MM.1S (cell line): ENCODE results near the gene UBIAD1.
"Not testable (repeated sequence)": the region's sequence is repeated elsewhere in the genome, so short reads cannot be mapped to it uniquely, and the experiment has no call there.

Source experiments
- DNase-seq: peaks from one replicate; pipeline ENCODE4 v3.0.0-alpha.2; 2015
- H2AFZ ChIP-seq: fragments of 300-600 bp; sonication (generic); 2 replicates; pipeline ENCODE4 v1.6.0; 2016; ENCODE audit warnings: antibody characterized with exemption, low read length
- H3F3A ChIP-seq: fragments of 300-600 bp; sonication (generic); 2 replicates; pipeline ENCODE4 v1.6.1; 2016; ENCODE audit warnings: mild to moderate bottlenecking, antibody characterized with exemption, low read length, moderate library complexity, mixed read lengths; ENCODE audit not compliant: insufficient read depth
- H3K27ac ChIP-seq: fragments of 300-600 bp; sonication (generic); 2 replicates; pipeline ENCODE4 v1.5.1; 2016; ENCODE audit warnings: mild to moderate bottlenecking, low read length
- H3K27me3 ChIP-seq: fragments of 300-600 bp; sonication (generic); replicated peaks from 2 replicates; pipeline ENCODE4 v1.6.0; 2016; ENCODE audit warnings: low read length; ENCODE audit not compliant: insufficient read depth
- H3K36me3 ChIP-seq: fragments of 300-600 bp; sonication (generic); replicated peaks from 2 replicates; pipeline ENCODE4 v1.6.1; 2016; ENCODE audit warnings: mild to moderate bottlenecking, low read length, mixed read lengths; ENCODE audit not compliant: insufficient read depth
- H3K4me1 ChIP-seq: fragments of 300-600 bp; sonication (generic); 2 replicates; pipeline ENCODE4 v1.6.1; 2016; ENCODE audit warnings: low read length, mixed read lengths
- H3K4me2 ChIP-seq: fragments of 300-600 bp; sonication (generic); 2 replicates; pipeline ENCODE4 v1.6.0; 2016; ENCODE audit warnings: low read depth, low read length
- H3K4me3 ChIP-seq: fragments of 300-600 bp; sonication (generic); 2 replicates; pipeline ENCODE4 v1.5.1; 2016; ENCODE audit warnings: low read length, mixed read lengths
- H3K79me2 ChIP-seq: fragments of 300-600 bp; sonication (generic); 2 replicates; pipeline ENCODE4 v1.6.1; 2016; ENCODE audit warnings: mixed run types, low read length, mixed read lengths
- H3K9ac ChIP-seq: fragments of 300-600 bp; sonication (generic); 2 replicates; pipeline ENCODE4 v1.6.1; 2016; ENCODE audit warnings: low read length, mixed read lengths
- H3K9me2 ChIP-seq: fragments of 300-600 bp; sonication (generic); replicated peaks from 2 replicates; pipeline ENCODE4 v1.6.1; 2016; ENCODE audit warnings: mild to moderate bottlenecking, low read length, mixed read lengths; ENCODE audit not compliant: insufficient read depth
- H3K9me3 ChIP-seq: fragments of 300-600 bp; sonication (generic); replicated peaks from 2 replicates; pipeline ENCODE4 v1.6.1; 2016; ENCODE audit warnings: mild to moderate bottlenecking, low read length, mixed read lengths; ENCODE audit not compliant: insufficient read depth
- H4K20me1 ChIP-seq: fragments of 300-600 bp; sonication (generic); 2 replicates; pipeline ENCODE4 v1.6.1; 2016; ENCODE audit warnings: mild to moderate bottlenecking, low read length, moderate library complexity, mixed read lengths; ENCODE audit not compliant: insufficient read depth
- CTCF ChIP-seq: fragments of 300-600 bp; sonication (generic); IDR thresholded peaks from 2 replicates; pipeline ENCODE4 v1.5.1; 2016; ENCODE audit warnings: antibody characterized with exemption, low read length, mixed read lengths
- EZH2 ChIP-seq: fragments of 300-600 bp; sonication (generic); optimal IDR thresholded peaks from 2 replicates; pipeline ENCODE3; 2017; ENCODE audit warnings: low read depth, mild to moderate bottlenecking, antibody characterized with exemption, low read length, mixed read lengths
- EZH2phosphoT487 ChIP-seq: fragments of 300-600 bp; sonication (generic); IDR thresholded peaks from 2 replicates; pipeline ENCODE4 v1.6.1; 2018; ENCODE audit warnings: antibody characterized with exemption, low read length

UBIAD1 gene

GRCh38 chr1:11294951-11295350 is 22.0 kb downstream of the UBIAD1 start:
- no peak overlapping the region for H3K4me2 ChIP-seq
- TF ChIP-seq CTCF (no peak), EZH2phosphoT487 (no peak), EZH2 (no peak)
- H3K9ac ChIP-seq, result no peak overlapping the region
- no peak overlapping the region for H3K27ac ChIP-seq
- H3K4me1 ChIP-seq, result no peaks in the 10 kb centered on the region
- H3K9me3 ChIP-seq, result no peaks in the 10 kb centered on the region
- no peaks in the 10 kb centered on the region for H3K36me3 ChIP-seq
- no peaks in the 10 kb centered on the region for H3K27me3 ChIP-seq
- no peak for DNase-seq
- H3F3A ChIP-seq, result no peaks in the 10 kb centered on the region
- H3K4me3 ChIP-seq, result no peak overlapping the region
- H2AFZ ChIP-seq, result no peak overlapping the region
- H3K79me2 ChIP-seq, result no peaks in the 10 kb centered on the region
- H3K9me2 ChIP-seq, result no peaks in the 10 kb centered on the region
- H4K20me1 ChIP-seq, result no peaks in the 10 kb centered on the region

GRCh38 chr1:11295905-11296304 is 22.9 kb downstream of the UBIAD1 start:
- Histone ChIP-seq H3K36me3 (no peaks in the 10 kb centered on the region), H2AFZ (no peak overlapping the region), H3K27ac (no peak overlapping the region), H3K9ac (no peak overlapping the region), H3F3A (no peaks in the 10 kb centered on the region), H3K4me3 (no peak overlapping the region), H4K20me1 (no peaks in the 10 kb centered on the region), H3K4me2 (no peak overlapping the region), H3K79me2 (no peaks in the 10 kb centered on the region), H3K9me2 (no peaks in the 10 kb centered on the region), H3K27me3 (no peaks in the 10 kb centered on the region), H3K9me3 (no peaks in the 10 kb centered on the region), H3K4me1 (no peaks in the 10 kb centered on the region)
- DNase-seq, result no peak
- TF ChIP-seq CTCF (no peak), EZH2phosphoT487 (no peak)

GRCh38 chr1:11297774-11298173 is 24.8 kb downstream of the UBIAD1 start:
- not testable (repeated sequence) for H2AFZ ChIP-seq, DNase-seq, H3K9me2 ChIP-seq, H3K27ac ChIP-seq, H3K9me3 ChIP-seq, H3K4me2 ChIP-seq, H3K9ac ChIP-seq, H3K4me1 ChIP-seq, H3K27me3 ChIP-seq, H3K79me2 ChIP-seq, H3K4me3 ChIP-seq, H3F3A ChIP-seq, H3K36me3 ChIP-seq, H4K20me1 ChIP-seq

- Histone ChIP-seq H3K9me3 (no peaks in the 10 kb centered on the region), H4K20me1 (no peaks in the 10 kb centered on the region), H3K4me2 (no peak overlapping the region), H3K27ac (no peak overlapping the region), H3K4me1 (no peaks in the 10 kb centered on the region), H3K4me3 (no peak overlapping the region), H3K36me3 (no peaks in the 10 kb centered on the region), H3K9me2 (no peaks in the 10 kb centered on the region), H3F3A (no peaks in the 10 kb centered on the region), H3K9ac (no peak overlapping the region), H2AFZ (no peak overlapping the region), H3K27me3 (no peaks in the 10 kb centered on the region), H3K79me2 (no peaks in the 10 kb centered on the region)
- DNase-seq, result no peak
- no peak for TF ChIP-seq CTCF
- no peak for TF ChIP-seq EZH2
- TF ChIP-seq EZH2phosphoT487, result no peak
Observed at GRCh38 chr1:11298390-11299224, 25.6 kb downstream of the UBIAD1 start.
